ENCODE data around the gene GRIN2A.

DNA sequence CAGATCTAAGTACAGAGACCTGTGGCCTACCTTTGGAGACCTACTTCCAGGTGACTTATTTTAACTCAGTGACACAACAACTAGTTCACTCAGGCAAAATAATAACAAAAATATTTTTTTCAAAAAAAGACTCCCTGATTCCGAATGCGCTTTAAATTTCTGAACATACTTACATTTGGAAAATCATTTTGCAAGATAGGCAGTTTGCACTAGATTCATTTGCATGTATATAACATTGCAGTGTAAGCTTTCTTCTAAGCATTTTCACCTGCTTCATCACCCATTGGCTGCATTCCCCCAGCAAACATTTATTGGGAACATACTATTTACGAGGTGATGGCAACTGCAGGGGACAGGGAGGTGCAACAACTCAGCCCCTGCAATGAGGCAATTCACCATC lies 166.8 kb downstream of the GRIN2A start:
- TF ChIP-seq, protein P1, sequence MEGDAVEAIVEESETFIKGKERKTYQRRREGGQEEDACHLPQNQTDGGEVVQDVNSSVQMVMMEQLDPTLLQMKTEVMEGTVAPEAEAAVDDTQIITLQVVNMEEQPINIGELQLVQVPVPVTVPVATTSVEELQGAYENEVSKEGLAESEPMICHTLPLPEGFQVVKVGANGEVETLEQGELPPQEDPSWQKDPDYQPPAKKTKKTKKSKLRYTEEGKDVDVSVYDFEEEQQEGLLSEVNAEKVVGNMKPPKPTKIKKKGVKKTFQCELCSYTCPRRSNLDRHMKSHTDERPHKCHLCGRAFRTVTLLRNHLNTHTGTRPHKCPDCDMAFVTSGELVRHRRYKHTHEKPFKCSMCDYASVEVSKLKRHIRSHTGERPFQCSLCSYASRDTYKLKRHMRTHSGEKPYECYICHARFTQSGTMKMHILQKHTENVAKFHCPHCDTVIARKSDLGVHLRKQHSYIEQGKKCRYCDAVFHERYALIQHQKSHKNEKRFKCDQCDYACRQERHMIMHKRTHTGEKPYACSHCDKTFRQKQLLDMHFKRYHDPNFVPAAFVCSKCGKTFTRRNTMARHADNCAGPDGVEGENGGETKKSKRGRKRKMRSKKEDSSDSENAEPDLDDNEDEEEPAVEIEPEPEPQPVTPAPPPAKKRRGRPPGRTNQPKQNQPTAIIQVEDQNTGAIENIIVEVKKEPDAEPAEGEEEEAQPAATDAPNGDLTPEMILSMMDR (IDR thresholded peaks at IDR 0.05) = no peak
- no peak for TF ChIP-seq EZH2 (IDR thresholded peaks at IDR 0.05; ENCODE audit: borderline replicate concordance, insufficient read depth, low read depth, low read length, poor library complexity, severe bottlenecking)
